ENCODE results near the gene DLX2.
A peak's percentile ranks its signal among the peaks of the same experiment; 100 is the strongest.

DLX2 gene

GRCh38 chr2:172095146-172095904 is 7.4 kb downstream of the DLX2 start:
- TF ChIP-seq CSDC2 (CRISPR knock-in tag; IDR thresholded peaks at IDR 0.05): no peak
- no peak for TF ChIP-seq PPARA (CRISPR knock-in tag; IDR thresholded peaks at IDR 0.05; ENCODE audit: borderline replicate concordance)
- TF ChIP-seq CSRNP3 (CRISPR knock-in tag; IDR thresholded peaks at IDR 0.05): no peak
- TF ChIP-seq OSR1 (CRISPR knock-in tag; IDR thresholded peaks at IDR 0.05): no peak
- TF ChIP-seq ZFP3 (CRISPR knock-in tag; IDR thresholded peaks at IDR 0.05): no peak
- TF ChIP-seq, protein P1, sequence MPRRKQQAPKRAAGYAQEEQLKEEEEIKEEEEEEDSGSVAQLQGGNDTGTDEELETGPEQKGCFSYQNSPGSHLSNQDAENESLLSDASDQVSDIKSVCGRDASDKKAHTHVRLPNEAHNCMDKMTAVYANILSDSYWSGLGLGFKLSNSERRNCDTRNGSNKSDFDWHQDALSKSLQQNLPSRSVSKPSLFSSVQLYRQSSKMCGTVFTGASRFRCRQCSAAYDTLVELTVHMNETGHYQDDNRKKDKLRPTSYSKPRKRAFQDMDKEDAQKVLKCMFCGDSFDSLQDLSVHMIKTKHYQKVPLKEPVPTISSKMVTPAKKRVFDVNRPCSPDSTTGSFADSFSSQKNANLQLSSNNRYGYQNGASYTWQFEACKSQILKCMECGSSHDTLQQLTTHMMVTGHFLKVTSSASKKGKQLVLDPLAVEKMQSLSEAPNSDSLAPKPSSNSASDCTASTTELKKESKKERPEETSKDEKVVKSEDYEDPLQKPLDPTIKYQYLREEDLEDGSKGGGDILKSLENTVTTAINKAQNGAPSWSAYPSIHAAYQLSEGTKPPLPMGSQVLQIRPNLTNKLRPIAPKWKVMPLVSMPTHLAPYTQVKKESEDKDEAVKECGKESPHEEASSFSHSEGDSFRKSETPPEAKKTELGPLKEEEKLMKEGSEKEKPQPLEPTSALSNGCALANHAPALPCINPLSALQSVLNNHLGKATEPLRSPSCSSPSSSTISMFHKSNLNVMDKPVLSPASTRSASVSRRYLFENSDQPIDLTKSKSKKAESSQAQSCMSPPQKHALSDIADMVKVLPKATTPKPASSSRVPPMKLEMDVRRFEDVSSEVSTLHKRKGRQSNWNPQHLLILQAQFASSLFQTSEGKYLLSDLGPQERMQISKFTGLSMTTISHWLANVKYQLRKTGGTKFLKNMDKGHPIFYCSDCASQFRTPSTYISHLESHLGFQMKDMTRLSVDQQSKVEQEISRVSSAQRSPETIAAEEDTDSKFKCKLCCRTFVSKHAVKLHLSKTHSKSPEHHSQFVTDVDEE (CRISPR knock-in tag; IDR thresholded peaks at IDR 0.05): no peak
- no peak for TF ChIP-seq POU6F1 (CRISPR knock-in tag; IDR thresholded peaks at IDR 0.05; ENCODE audit: borderline replicate concordance, low read depth)
- no peak for TF ChIP-seq ZFP30 (CRISPR knock-in tag; IDR thresholded peaks at IDR 0.05)
- TF ChIP-seq TCF4 (CRISPR knock-in tag; IDR thresholded peaks at IDR 0.05; ENCODE audit: borderline replicate concordance): no peak
- peak; percentile 48 for ATAC-seq

- TF ChIP-seq CSRNP3 (CRISPR knock-in tag; IDR thresholded peaks at IDR 0.05): no peak
- TF ChIP-seq ESRRG (CRISPR knock-in tag; IDR thresholded peaks at IDR 0.05): no peak
- TF ChIP-seq SNAI2 (CRISPR knock-in tag; IDR thresholded peaks at IDR 0.05): no peak
- TF ChIP-seq TCF4 (CRISPR knock-in tag; IDR thresholded peaks at IDR 0.05; ENCODE audit: borderline replicate concordance): no peak
- TF ChIP-seq ZC3H10 (CRISPR knock-in tag; IDR thresholded peaks at IDR 0.05): no peak
- no peak for TF ChIP-seq TOX (CRISPR knock-in tag; IDR thresholded peaks at IDR 0.05; ENCODE audit: borderline replicate concordance)
- no peak for TF ChIP-seq ZNF565 (CRISPR knock-in tag; conservative IDR thresholded peaks at IDR 0.05; ENCODE audit: low read depth)
- TF ChIP-seq, protein P2, sequence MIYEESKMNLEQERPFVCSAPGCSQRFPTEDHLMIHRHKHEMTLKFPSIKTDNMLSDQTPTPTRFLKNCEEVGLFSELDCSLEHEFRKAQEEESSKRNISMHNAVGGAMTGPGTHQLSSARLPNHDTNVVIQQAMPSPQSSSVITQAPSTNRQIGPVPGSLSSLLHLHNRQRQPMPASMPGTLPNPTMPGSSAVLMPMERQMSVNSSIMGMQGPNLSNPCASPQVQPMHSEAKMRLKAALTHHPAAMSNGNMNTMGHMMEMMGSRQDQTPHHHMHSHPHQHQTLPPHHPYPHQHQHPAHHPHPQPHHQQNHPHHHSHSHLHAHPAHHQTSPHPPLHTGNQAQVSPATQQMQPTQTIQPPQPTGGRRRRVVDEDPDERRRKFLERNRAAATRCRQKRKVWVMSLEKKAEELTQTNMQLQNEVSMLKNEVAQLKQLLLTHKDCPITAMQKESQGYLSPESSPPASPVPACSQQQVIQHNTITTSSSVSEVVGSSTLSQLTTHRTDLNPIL (CRISPR knock-in tag; IDR thresholded peaks at IDR 0.05; ENCODE audit: low read depth): no peak
- TF ChIP-seq ZFP3 (CRISPR knock-in tag; IDR thresholded peaks at IDR 0.05): no peak
- TF ChIP-seq, protein P3, sequence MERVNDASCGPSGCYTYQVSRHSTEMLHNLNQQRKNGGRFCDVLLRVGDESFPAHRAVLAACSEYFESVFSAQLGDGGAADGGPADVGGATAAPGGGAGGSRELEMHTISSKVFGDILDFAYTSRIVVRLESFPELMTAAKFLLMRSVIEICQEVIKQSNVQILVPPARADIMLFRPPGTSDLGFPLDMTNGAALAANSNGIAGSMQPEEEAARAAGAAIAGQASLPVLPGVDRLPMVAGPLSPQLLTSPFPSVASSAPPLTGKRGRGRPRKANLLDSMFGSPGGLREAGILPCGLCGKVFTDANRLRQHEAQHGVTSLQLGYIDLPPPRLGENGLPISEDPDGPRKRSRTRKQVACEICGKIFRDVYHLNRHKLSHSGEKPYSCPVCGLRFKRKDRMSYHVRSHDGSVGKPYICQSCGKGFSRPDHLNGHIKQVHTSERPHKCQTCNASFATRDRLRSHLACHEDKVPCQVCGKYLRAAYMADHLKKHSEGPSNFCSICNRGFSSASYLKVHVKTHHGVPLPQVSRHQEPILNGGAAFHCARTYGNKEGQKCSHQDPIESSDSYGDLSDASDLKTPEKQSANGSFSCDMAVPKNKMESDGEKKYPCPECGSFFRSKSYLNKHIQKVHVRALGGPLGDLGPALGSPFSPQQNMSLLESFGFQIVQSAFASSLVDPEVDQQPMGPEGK (CRISPR knock-in tag; IDR thresholded peaks at IDR 0.05; ENCODE audit: borderline replicate concordance): no peak
- ATAC-seq: peak; percentile 5
Measured at GRCh38 chr2:172094294-172095145, 8.2 kb downstream of the DLX2 start.
